Breast epithelium (tissue), 4 donors: Measurements from ENCODE around the gene OR5AS1. TPM values are rescaled to one million over a fixed set of nuclear protein-coding genes. Genes with fewer than 3 reads are reported as not detected.
"Not testable (repeated sequence)": the region's sequence is repeated elsewhere in the genome, so short reads cannot be mapped to it uniquely, and the experiment has no call there.

ENCODE experiments used
- DNase-seq, 2 donors: peaks; one replicate each; pipeline ENCODE4 v3.0.0-alpha.2; 2019; ENCODE audit warnings: low spot score in 2 of 2
- H3K27ac ChIP-seq, 2 donors: fragments of 200-600 bp; sonication (generic) in 1 of 2; one replicate each; pipeline ENCODE4 v1.5.1; 2016 to 2019; ENCODE audit warnings: mild to moderate bottlenecking in 1 of 2
- H3K27me3 ChIP-seq, 2 donors: fragments of 200-600 bp; sonication (generic) in 1 of 2; one replicate each; pipeline versions ENCODE4 v1.5.1 to v1.6.0; 2017 to 2019; ENCODE audit warnings: control low read depth in 1 of 2, mild to moderate bottlenecking in 1 of 2
- H3K36me3 ChIP-seq: fragments of 200-600 bp; one replicate; pipeline ENCODE4 v1.5.1; 2019
- H3K4me1 ChIP-seq, 2 donors: fragments of 200-600 bp; sonication (generic); one replicate each; pipeline ENCODE4 v1.5.1; 2016 to 2019; ENCODE audit warnings: control low read depth in 1 of 2
- H3K4me3 ChIP-seq, 3 donors: fragments of 200-600 bp; sonication (generic); 1 replicate in 2 of 3; 2 replicates in 1 of 3; pipeline ENCODE4 v1.5.1; 2016 to 2019; ENCODE audit warnings: mild to moderate bottlenecking in 3 of 3, moderate library complexity in 2 of 3
- H3K9me3 ChIP-seq, 2 donors: fragments of 200-600 bp; sonication (generic) in 1 of 2; one replicate each; pipeline ENCODE4 v1.5.1; 2016 to 2019; ENCODE audit warnings: control low read depth in 1 of 2
- CTCF ChIP-seq, 3 donors: fragments of 450-650 bp; IDR thresholded peaks; one replicate each; pipeline ENCODE4 v1.5.1; 2016 to 2017; ENCODE audit warnings: antibody characterized with exemption in 3 of 3, mild to moderate bottlenecking in 3 of 3, moderate library complexity in 3 of 3
- POLR2A ChIP-seq: fragments of 450-650 bp; IDR thresholded peaks from one replicate; pipeline ENCODE4 v1.6.1; 2016; ENCODE audit warnings: antibody characterized with exemption, mild to moderate bottlenecking, moderate library complexity
- POLR2AphosphoS5 ChIP-seq, 3 donors: sonication (generic); formaldehyde crosslinking; IDR thresholded peaks; one replicate each; pipeline ENCODE4 v1.6.1; 2017; ENCODE audit warnings: antibody characterized with exemption in 3 of 3
- intact Hi-C: fragments of 100-400 bp; cut with DNase I; formaldehyde crosslinking; loops from one replicate; pipeline ENCODE4 v1.15.1; 2023; ENCODE audit warnings: low total_unique reads
- total RNA-seq, 3 donors: library from RNA; depleted of rRNA; stranded (reverse); fragments of >200 nt; gene quantifications; one replicate each; pipeline ENCODE4 v1.1.0, GENCODE V29; 2016

OR5AS1 gene
- total RNA-seq, 3 donors from 2014 or later, result not detected

DNA sequence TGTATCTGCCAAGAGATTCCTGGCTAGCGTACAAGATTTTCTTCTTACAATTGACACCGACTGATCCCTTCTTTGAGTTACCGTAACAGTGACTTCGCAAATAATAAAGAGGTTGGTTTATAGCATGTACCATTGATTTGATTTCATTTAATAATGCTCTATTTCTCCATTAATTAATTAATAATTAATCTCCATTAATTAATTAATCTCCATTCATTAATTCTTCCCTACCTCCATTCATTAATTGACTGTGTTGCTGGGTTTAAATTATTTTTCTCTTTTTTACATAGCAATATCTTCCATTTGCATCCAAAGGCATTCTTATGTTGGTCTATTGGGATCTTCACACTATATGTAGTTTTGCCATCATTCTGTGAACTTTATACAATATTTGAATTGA is 21.0 kb downstream of the OR5AS1 start:
- TF ChIP-seq POLR2AphosphoS5 (IDR thresholded peaks at IDR 0.05) (no peak), POLR2A (no peak), CTCF (IDR thresholded peaks at IDR 0.05) (no peak)
- no peak overlapping the region for H3K27ac ChIP-seq
- no peaks in the 10 kb centered on the region for H3K27me3 ChIP-seq
- DNase-seq, result no peak
- intact Hi-C loops, result no loop called here
- no peaks in the 10 kb centered on the region for H3K9me3 ChIP-seq
- H3K36me3 ChIP-seq, result peaks cover 4% of the 10 kb centered on the region
- no peaks in the 10 kb centered on the region for H3K4me1 ChIP-seq
- no peak overlapping the region for H3K4me3 ChIP-seq

- no peaks in the 10 kb centered on the region for H3K27me3 ChIP-seq
- H3K27ac ChIP-seq, result no peak overlapping the region
- no peaks in the 10 kb centered on the region for H3K4me1 ChIP-seq
- H3K36me3 ChIP-seq, result peaks cover 4% of the 10 kb centered on the region
- intact Hi-C loops, result no loop called here
- H3K4me3 ChIP-seq, result no peak overlapping the region
- no peak for DNase-seq
- H3K9me3 ChIP-seq, result no peaks in the 10 kb centered on the region
- no peak for TF ChIP-seq POLR2AphosphoS5 (IDR thresholded peaks at IDR 0.05)
- no peak for TF ChIP-seq POLR2A
- TF ChIP-seq CTCF (IDR thresholded peaks at IDR 0.05), result no peak
These were observed 22.0 kb downstream of the OR5AS1 start for GRCh38 chr11:56049487-56049886.

GRCh38 chr11:56056366-56056765 is 28.9 kb downstream of the OR5AS1 start:
- H3K4me3 ChIP-seq, H3K36me3 ChIP-seq, DNase-seq, intact Hi-C loops, H3K9me3 ChIP-seq, H3K4me1 ChIP-seq, H3K27me3 ChIP-seq, H3K27ac ChIP-seq: not testable (repeated sequence)

- DNase-seq, H3K4me3 ChIP-seq, H3K27me3 ChIP-seq, intact Hi-C loops, H3K27ac ChIP-seq, H3K36me3 ChIP-seq, H3K9me3 ChIP-seq, H3K4me1 ChIP-seq: not testable (repeated sequence)
These were observed 30.3 kb downstream of the OR5AS1 start for GRCh38 chr11:56057661-56058237.

- H3K4me3 ChIP-seq, H3K36me3 ChIP-seq, intact Hi-C loops, H3K27ac ChIP-seq, H3K27me3 ChIP-seq, H3K9me3 ChIP-seq, H3K4me1 ChIP-seq, DNase-seq: not testable (repeated sequence)
These were observed 30.9 kb downstream of the OR5AS1 start for GRCh38 chr11:56058260-56058780.

DNA sequence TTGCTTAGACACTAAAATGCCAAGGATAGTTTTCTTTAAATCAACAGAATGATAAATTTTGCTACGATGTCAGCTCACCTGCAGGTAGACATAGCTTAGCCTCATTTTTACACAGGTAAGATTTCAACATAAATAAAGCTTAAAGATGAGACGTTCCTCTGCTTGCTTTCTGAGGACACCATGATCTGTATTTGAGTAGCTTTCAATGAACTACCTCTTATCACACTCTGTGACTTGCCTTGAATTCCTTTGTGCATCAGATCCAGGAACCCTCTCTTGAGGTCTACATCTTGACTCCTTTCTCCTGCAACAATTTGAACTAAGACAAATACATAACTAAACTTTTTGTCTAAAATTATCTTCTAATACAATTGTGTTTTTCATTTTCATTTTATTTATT is 39.5 kb downstream of the OR5AS1 start:
- H3K27me3 ChIP-seq, result no peaks in the 10 kb centered on the region
- no peak overlapping the region for H3K27ac ChIP-seq
- H3K36me3 ChIP-seq, result no peaks in the 10 kb centered on the region
- TF ChIP-seq CTCF (IDR thresholded peaks at IDR 0.05) (no peak), POLR2A (no peak), POLR2AphosphoS5 (IDR thresholded peaks at IDR 0.05) (no peak)
- no peaks in the 10 kb centered on the region for H3K4me1 ChIP-seq
- peaks cover 3 to 6% of the 10 kb centered on the region in 2 donors for H3K9me3 ChIP-seq
- intact Hi-C loops, result no loop called here
- DNase-seq, result no peak
- H3K4me3 ChIP-seq, result no peak overlapping the region

Other genes with a start within 250 kb of the OR5AS1 start
- gene OR5D14, start 232.1 kb upstream of the OR5AS1 start, total RNA-seq, result not detected
- not detected for gene OR5L1, start 216.3 kb upstream of the OR5AS1 start, total RNA-seq
- gene OR5D18, start 208.0 kb upstream of the OR5AS1 start, total RNA-seq, result not detected
- gene OR5L2, start 200.4 kb upstream of the OR5AS1 start, total RNA-seq, result not detected
- gene OR5D16, start 188.9 kb upstream of the OR5AS1 start, total RNA-seq, result not detected
- not detected for gene TRIM51, start 144.4 kb upstream of the OR5AS1 start, total RNA-seq
- gene OR5W2, start 113.1 kb upstream of the OR5AS1 start, total RNA-seq, result not detected
- gene OR5I1, start 91.3 kb upstream of the OR5AS1 start, total RNA-seq, result not detected
- gene OR10AG1, start 57.7 kb upstream of the OR5AS1 start, total RNA-seq, result not detected
- gene OR5F1, start 33.0 kb upstream of the OR5AS1 start, total RNA-seq, result not detected
- gene OR8I2, start 65.7 kb downstream of the OR5AS1 start, total RNA-seq, result not detected
- not detected for gene OR8H2, start 76.0 kb downstream of the OR5AS1 start, total RNA-seq
- not detected for gene OR8H3, start 94.7 kb downstream of the OR5AS1 start, total RNA-seq
- not detected for gene OR8J3, start 112.5 kb downstream of the OR5AS1 start, total RNA-seq
- not detected for gene OR8K5, start 132.7 kb downstream of the OR5AS1 start, total RNA-seq
- gene OR5J2, start 149.0 kb downstream of the OR5AS1 start, total RNA-seq, result not detected
- not detected for gene OR5T2, start 206.6 kb downstream of the OR5AS1 start, total RNA-seq
- not detected for gene OR5T3, start 224.6 kb downstream of the OR5AS1 start, total RNA-seq
- gene OR5T1, start 246.5 kb downstream of the OR5AS1 start, total RNA-seq, result not detected